ENCODE results near the gene TYMP. TPM values are rescaled to one million over a fixed set of nuclear protein-coding genes. Genes with fewer than 3 reads are reported as not detected.

The TYMP gene
- total and polyA plus RNA-seq, 10 of the 15 experiments (the other 5 are each of a cell fraction or from before 2014, with no cell fraction given) = 0.42 to 57.8 (median 24.6) TPM

- TF ChIP-seq E4F1 (IDR thresholded peaks at IDR 0.05; ENCODE audit: borderline replicate concordance, partially characterized antibody) (no peak), DPF2 (IDR thresholded peaks at IDR 0.05) (peak; percentile 92), IRF4 (IDR thresholded peaks at IDR 0.05; ENCODE audit: low read depth, low read length) (no peak), CREM (IDR thresholded peaks at IDR 0.05; ENCODE audit: low read depth) (peak; percentile 24; the same call in 1 of the 2 replicates), IKZF2 (IDR thresholded peaks at IDR 0.05) (no peak), HCFC1 (IDR thresholded peaks at IDR 0.05; ENCODE audit: low read length) (no peak), HDAC6 (IDR thresholded peaks at IDR 0.05; ENCODE audit: unreplicated experiment) (peak; percentile 40), MLLT1 (IDR thresholded peaks at IDR 0.05) (no peak; the same call in 1 of the 2 replicates), BACH1 (IDR thresholded peaks at IDR 0.05; ENCODE audit: borderline replicate concordance) (peak; percentile 99), ZSCAN29 (IDR thresholded peaks at IDR 0.05) (no peak), YY1 (IDR thresholded peaks at IDR 0.05; ENCODE audit: low read depth, low read length) (no peak; the same call in 1 of the 2 replicates), MXI1 (IDR thresholded peaks at IDR 0.05; ENCODE audit: low read depth, low read length) (peak; percentile 13; the same call in 1 of the 2 replicates), ATF7 (IDR thresholded peaks at IDR 0.05; ENCODE audit: low read depth) (no peak), SMAD1 (IDR thresholded peaks at IDR 0.05; ENCODE audit: low read depth, partially characterized antibody) (no peak), TAF1 (IDR thresholded peaks at IDR 0.05; ENCODE audit: borderline replicate concordance, low read depth, low read length) (no peak), IKZF1 (conservative IDR thresholded peaks at IDR 0.05) (peak; percentile 72), ZBTB11 (CRISPR knock-in tag; IDR thresholded peaks at IDR 0.05) (no peak), MYB (IDR thresholded peaks at IDR 0.05; ENCODE audit: borderline replicate concordance, low read depth, low read length) (no peak), SUPT20H (IDR thresholded peaks at IDR 0.05; ENCODE audit: borderline replicate concordance, control insufficient read depth, low read depth, low read length) (no peak), CHD2 (IDR thresholded peaks at IDR 0.05; ENCODE audit: borderline replicate concordance, low read depth, low read length) (0 out of 2 replicates have a peak, but pooled peaks have one; percentile 17), IRF3 (IDR thresholded peaks at IDR 0.05) (no peak), EGR1 (IDR thresholded peaks at IDR 0.05; ENCODE audit: borderline replicate concordance in 1 of 2, low read depth in 2 of 2, low read length in 2 of 2) (peak in 1 of 2 experiments; percentile 83; a peak in 2 of 3 replicates), ZNF274 (IDR thresholded peaks at IDR 0.05; ENCODE audit: insufficient read depth, insufficient read length) (no peak)
Measured at GRCh38 chr22:50526108-50526833, 3.5 kb downstream of the TYMP start (continued).
